Prostate gland (tissue), 2 donors: Measurements from ENCODE around the gene XRCC3. TPM values are rescaled to one million over a fixed set of nuclear protein-coding genes. Genes with fewer than 3 reads are reported as not detected.
"Not testable (repeated sequence)": the region's sequence is repeated elsewhere in the genome, so short reads cannot be mapped to it uniquely, and the experiment has no call there.

Source experiments
- DNase-seq: peaks from one replicate; pipeline ENCODE4 v3.0.0-alpha.2; 2019; ENCODE audit warnings: low spot score
- H3K27ac ChIP-seq, 2 donors: fragments of 200-600 bp; sonication (generic); 2 replicates each; pipeline ENCODE4 v1.5.1; 2017 to 2019
- H3K27me3 ChIP-seq: fragments of 200-600 bp; sonication (generic); replicated peaks from 2 replicates; pipeline ENCODE4 v1.5.1; 2019; ENCODE audit not compliant: insufficient read depth
- H3K36me3 ChIP-seq, 2 donors: fragments of 200-600 bp; sonication (generic); 1 replicate in 1 of 2; 2 replicates in 1 of 2; pipeline versions ENCODE4 v1.5.1 to v1.8.1; 2017 to 2019
- H3K4me1 ChIP-seq: fragments of 200-600 bp; sonication (generic); replicated peaks from 2 replicates; pipeline ENCODE4 v1.5.1; 2019
- H3K4me3 ChIP-seq, 2 donors: fragments of 200-600 bp; sonication (generic); 2 replicates each; pipeline ENCODE4 v1.5.1; 2017 to 2019
- H3K9me3 ChIP-seq: fragments of 200-600 bp; sonication (generic); 2 replicates; pipeline ENCODE4 v1.5.1; 2017
- CTCF ChIP-seq, 4 experiments: fragments of 200-600 bp in 2 of 4; fragments of 450-650 bp in 2 of 4; sonication (generic) in 2 of 4; IDR thresholded peaks; 1 replicate in 3 of 4; 2 replicates in 1 of 4; pipeline ENCODE4 v1.5.1; 2016 to 2019; ENCODE audit warnings: antibody characterized with exemption in 4 of 4, mild to moderate bottlenecking in 2 of 4, moderate library complexity in 2 of 4
- POLR2A ChIP-seq: fragments of 450-650 bp; IDR thresholded peaks from one replicate; pipeline ENCODE4 v1.6.1; 2016; ENCODE audit warnings: antibody characterized with exemption, mild to moderate bottlenecking
- POLR2AphosphoS5 ChIP-seq: sonication (generic); formaldehyde crosslinking; IDR thresholded peaks from one replicate; pipeline ENCODE4 v1.6.1; 2017; ENCODE audit warnings: antibody characterized with exemption
- WGBS: methylation state at CpG from one replicate; pipeline ENCODE4 v1.1.5; 2018; 5-methylcytosine and 5-hydroxymethylcytosine counted together
- intact Hi-C: fragments of 100-400 bp; cut with DNase I; formaldehyde crosslinking; loops from one replicate; pipeline ENCODE4 v1.14.2; 2022
- total RNA-seq, 2 donors: library from RNA; depleted of rRNA; stranded (reverse); fragments of >200 nt; gene quantifications; one replicate each; pipeline ENCODE4 v1.1.0, GENCODE V29; 2016

Gene XRCC3
- total RNA-seq, 2 donors from 2014 or later, result 24.7 to 33.2 TPM

GRCh38 chr14:103656756-103657133 is 58.5 kb downstream of the XRCC3 start:
- intact Hi-C loops, result no loop called here
- H3K4me3 ChIP-seq, result no peak overlapping the region
- H3K27ac ChIP-seq, result no peak overlapping the region
- no peaks in the 10 kb centered on the region for H3K9me3 ChIP-seq
- 93% methylated on average over 1 of the region's 1 CpG for WGBS
- no peak for DNase-seq
- H3K27me3 ChIP-seq, result no peaks in the 10 kb centered on the region
- TF ChIP-seq POLR2AphosphoS5 (no peak), POLR2A (no peak), CTCF (IDR thresholded peaks at IDR 0.05) (no peak)
- H3K36me3 ChIP-seq, result peaks cover 5 to 11% of the 10 kb centered on the region in 2 donors
- H3K4me1 ChIP-seq, result peaks cover 6% of the 10 kb centered on the region

GRCh38 chr14:103656031-103656755 is 59.1 kb downstream of the XRCC3 start:
- 77% methylated on average over 4 of the region's 4 CpGs for WGBS
- peaks cover 5 to 11% of the 10 kb centered on the region in 2 donors for H3K36me3 ChIP-seq
- H3K27ac ChIP-seq, result no peak overlapping the region
- H3K4me3 ChIP-seq, result no peak overlapping the region
- H3K9me3 ChIP-seq, result no peaks in the 10 kb centered on the region
- peaks cover 6% of the 10 kb centered on the region for H3K4me1 ChIP-seq
- no peak for DNase-seq
- no peak for TF ChIP-seq CTCF (IDR thresholded peaks at IDR 0.05)
- no peaks in the 10 kb centered on the region for H3K27me3 ChIP-seq
- intact Hi-C loops, result no loop called here

- H3K27ac ChIP-seq, result no peak overlapping the region
- WGBS, result 42% methylated on average over 6 of the region's 6 CpGs
- peaks cover 6% of the 10 kb centered on the region for H3K4me1 ChIP-seq
- no peaks in the 10 kb centered on the region for H3K9me3 ChIP-seq
- H3K4me3 ChIP-seq, result no peak overlapping the region
- H3K36me3 ChIP-seq, result peaks cover 5 to 11% of the 10 kb centered on the region in 2 donors
- no peak for DNase-seq
- intact Hi-C loops, result no loop called here
- TF ChIP-seq CTCF (IDR thresholded peaks at IDR 0.05) (no peak), POLR2AphosphoS5 (no peak), POLR2A (no peak)
- H3K27me3 ChIP-seq, result no peaks in the 10 kb centered on the region
These were observed 60.6 kb downstream of the XRCC3 start for GRCh38 chr14:103654619-103655018.

GRCh38 chr14:103653805-103654204 is 61.4 kb downstream of the XRCC3 start:
- TF ChIP-seq POLR2A, result no peak
- TF ChIP-seq POLR2AphosphoS5, result no peak
- no peak for TF ChIP-seq CTCF (IDR thresholded peaks at IDR 0.05)
- Histone ChIP-seq H3K27ac (no peak overlapping the region), H3K27me3 (no peaks in the 10 kb centered on the region), H3K36me3 (peaks cover 5 to 11% of the 10 kb centered on the region in 2 donors), H3K4me3 (no peak overlapping the region), H3K4me1 (peaks cover 6% of the 10 kb centered on the region), H3K9me3 (no peaks in the 10 kb centered on the region)
- DNase-seq, result no peak
- intact Hi-C loops, result no loop called here
- 51% methylated on average over 4 of the region's 4 CpGs for WGBS

- DNase-seq, intact Hi-C loops, H3K27me3 ChIP-seq, H3K9me3 ChIP-seq, H3K4me1 ChIP-seq, H3K27ac ChIP-seq, H3K4me3 ChIP-seq: not testable (repeated sequence)
- 31% methylated on average over 10 of the region's 10 CpGs for WGBS
- H3K36me3 ChIP-seq, result peaks cover 5 to 11% of the 10 kb centered on the region in 2 donors
These were observed 61.9 kb downstream of the XRCC3 start for GRCh38 chr14:103653336-103653735.
